HepG2 (cell line): ENCODE results near the gene UBL7. TPM values are rescaled to one million over a fixed set of nuclear protein-coding genes. Genes with fewer than 3 reads are reported as not detected.

Experiments used
- ARID4A ChIP-seq: sonication (generic); formaldehyde crosslinking; IDR thresholded peaks from 2 replicates; pipeline ENCODE4 v1.5.0; 2020; ENCODE audit warnings: mild to moderate bottlenecking, missing genetic modification reagents, borderline replicate concordance
- EED ChIP-seq: sonication (generic); formaldehyde crosslinking; IDR thresholded peaks from 2 replicates; pipeline ENCODE4 v1.5.0; 2020; ENCODE audit warnings: mild to moderate bottlenecking, missing genetic modification reagents
- GTF3A ChIP-seq: sonication (generic); formaldehyde crosslinking; conservative IDR thresholded peaks from 2 replicates; pipeline ENCODE4 v1.4.0; 2020; ENCODE audit warnings: mild to moderate bottlenecking, missing genetic modification reagents
- HNF4G ChIP-seq, 2 experiments: sonication (generic) in 1 of 2; formaldehyde crosslinking in 1 of 2; IDR thresholded peaks; 2 replicates each; pipeline versions ENCODE4 v1.4.0 to v1.6.1; 2011 to 2020; ENCODE audit warnings: borderline replicate concordance in 2 of 2, low read depth in 2 of 2, mild to moderate bottlenecking in 2 of 2, low read length in 1 of 2, missing genetic modification reagents in 1 of 2, moderate library complexity in 1 of 2
- HOXA7 ChIP-seq: sonication (generic); formaldehyde crosslinking; IDR thresholded peaks from 2 replicates; pipeline ENCODE4 v1.8.1; 2022; ENCODE audit warnings: mild to moderate bottlenecking, missing genetic modification reagents, moderate library complexity
- MAF1 ChIP-seq: sonication (generic); formaldehyde crosslinking; IDR thresholded peaks from 2 replicates; pipeline ENCODE4 v1.5.0; 2020; ENCODE audit warnings: missing genetic modification reagents, borderline replicate concordance
- MAZ ChIP-seq, 2 experiments: sonication (generic) in 1 of 2; formaldehyde crosslinking in 1 of 2; IDR thresholded peaks; 2 replicates each; pipeline versions ENCODE4 v1.5.0 to v1.6.1; 2012 to 2020; ENCODE audit warnings: low read depth in 2 of 2, mild to moderate bottlenecking in 2 of 2, borderline replicate concordance in 1 of 2, improper control_type of control experiment in 1 of 2, low read length in 1 of 2, missing genetic modification reagents in 1 of 2, moderate library complexity in 1 of 2
- MXI1 ChIP-seq: IDR thresholded peaks from 3 replicates; pipeline ENCODE4 v1.6.1; 2012; ENCODE audit warnings: low read depth, low read length, inconsistent platforms, borderline replicate concordance
- NFE2 ChIP-seq: sonication (generic); formaldehyde crosslinking; IDR thresholded peaks from 2 replicates; pipeline ENCODE4 v1.4.0; 2020; ENCODE audit warnings: missing genetic modification reagents
- NR1H2 ChIP-seq: sonication (generic); formaldehyde crosslinking; IDR thresholded peaks from 2 replicates; pipeline ENCODE4 v1.8.1; 2022; ENCODE audit warnings: low read depth, missing genetic modification reagents, borderline replicate concordance
- POLR2AphosphoS5 ChIP-seq: IDR thresholded peaks from 2 replicates; pipeline ENCODE4 v1.6.1; 2012; ENCODE audit warnings: low read depth, low read length
- RCOR2 ChIP-seq: IDR thresholded peaks from 2 replicates; pipeline ENCODE4 v1.6.1; 2016; ENCODE audit warnings: missing biosample characterization, missing genetic modification reagents
- THAP11 ChIP-seq: IDR thresholded peaks from 2 replicates; pipeline ENCODE4 v1.6.1; 2016; ENCODE audit warnings: missing biosample characterization, missing genetic modification reagents
- ZBTB1 ChIP-seq: sonication (generic); formaldehyde crosslinking; IDR thresholded peaks from 2 replicates; pipeline ENCODE4 v1.4.0; 2020; ENCODE audit warnings: missing genetic modification reagents, borderline replicate concordance
- ZNF543 ChIP-seq: sonication (generic); formaldehyde crosslinking; IDR thresholded peaks from 2 replicates; pipeline ENCODE4 v1.4.0; 2020; ENCODE audit warnings: mild to moderate bottlenecking, missing genetic modification reagents
- ZNF564 ChIP-seq: sonication (generic); formaldehyde crosslinking; IDR thresholded peaks from 2 replicates; pipeline ENCODE4 v1.8.1; 2023; ENCODE audit warnings: mild to moderate bottlenecking, missing genetic modification reagents
- ZNF589 ChIP-seq: sonication (generic); formaldehyde crosslinking; conservative IDR thresholded peaks from 2 replicates; pipeline ENCODE4 v1.8.0; 2022; ENCODE audit warnings: mild to moderate bottlenecking, moderate library complexity, missing genetic modification reagents
- ZNF724P ChIP-seq: sonication (generic); formaldehyde crosslinking; IDR thresholded peaks from 2 replicates; pipeline ENCODE4 v1.8.0; 2022; ENCODE audit warnings: missing genetic modification reagents, borderline replicate concordance
- ZSCAN21 ChIP-seq: sonication (generic); formaldehyde crosslinking; IDR thresholded peaks from 2 replicates; pipeline ENCODE4 v1.8.0; 2022; ENCODE audit warnings: mild to moderate bottlenecking, missing genetic modification reagents, moderate library complexity, borderline replicate concordance
- polyA plus RNA-seq, 8 experiments: library from polyadenylated mRNA; depleted of rRNA in 3 of 8; stranded (reverse) in 7 of 8; unstranded in 1 of 8; fragments of >200 nt; fragmentation: Illumina TruSeq in 4 of 8; extraction: Trizol in 4 of 8; gene quantifications; 2 replicates each; pipeline versions ENCODE4 v1.2.1 to v1.2.3, GENCODE V29; 2011 to 2016; ENCODE audit warnings: low read depth in 4 of 8, missing spikeins in 1 of 8, mixed read lengths in 1 of 8; ENCODE audit not compliant: insufficient read depth in 1 of 8
- total RNA-seq, 5 experiments: library from RNA; depleted of rRNA; stranded (reverse); fragments of >200 nt; fragmentation: Illumina TruSeq; extraction: Trizol; gene quantifications; 2 replicates each; pipeline ENCODE4 v1.2.3, GENCODE V29; 2016; ENCODE audit warnings: low read depth in 1 of 5
- TF ChIP-seq, protein P1 (sequence below), 2 experiments: sonication (generic) in 1 of 2; formaldehyde crosslinking in 1 of 2; IDR thresholded peaks; 2 replicates each; pipeline versions ENCODE4 v1.4.0 to v1.6.1; 2018 to 2020; ENCODE audit warnings: missing genetic modification reagents in 2 of 2, borderline replicate concordance in 1 of 2, low read depth in 1 of 2, mild to moderate bottlenecking in 1 of 2, missing biosample characterization in 1 of 2
- TF ChIP-seq, protein P2 (sequence below): sonication (generic); formaldehyde crosslinking; IDR thresholded peaks from 2 replicates; pipeline ENCODE4 v1.5.0; 2020; ENCODE audit warnings: missing genetic modification reagents

Gene UBL7
- total and polyA plus RNA-seq, 2 of the 13 experiments (the other 11 are each of a cell fraction or from before 2014, with no cell fraction given): 55.0 to 63.5 TPM

DNA sequence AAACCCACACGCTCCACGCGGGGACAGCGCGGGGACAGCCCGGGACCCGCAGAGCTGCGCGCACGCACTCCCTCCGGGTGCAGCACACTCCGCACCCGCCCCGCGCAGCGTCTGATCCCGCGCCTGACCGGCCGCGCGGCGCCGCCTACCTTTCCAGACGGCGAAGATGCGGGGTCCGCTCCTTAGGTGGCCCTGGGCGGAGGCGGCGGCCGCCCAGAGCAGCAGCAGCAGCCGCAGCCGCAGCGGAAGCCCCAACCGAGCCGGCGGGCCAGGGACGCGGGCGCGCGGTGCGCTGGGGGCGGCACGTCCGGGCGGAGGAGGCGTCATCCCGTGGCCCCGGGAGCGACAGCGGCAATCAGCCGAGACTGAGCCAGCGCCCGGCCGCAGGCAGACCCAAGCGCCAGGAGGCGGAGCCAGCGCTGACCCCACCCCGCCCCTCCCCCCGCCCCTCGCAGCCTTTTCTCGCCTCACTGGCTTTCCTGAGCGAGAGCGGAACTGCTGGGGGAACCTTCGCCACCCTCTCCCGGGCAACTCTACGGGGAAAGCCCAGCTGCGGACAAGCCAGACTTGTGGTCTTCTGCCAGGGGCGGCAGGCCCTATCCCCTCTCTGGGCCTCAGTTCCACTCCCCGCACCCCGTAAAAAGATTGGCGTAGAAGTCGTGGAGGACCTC is 27.2 kb downstream of the UBL7 start, which contains the start of gene SEMA7A (continued):
- TF ChIP-seq THAP11 (CRISPR knock-in tag): peak; percentile 36; the same call in 1 of the 2 replicates
- peak; percentile 48; the same call in 1 of the 2 replicates for TF ChIP-seq ZSCAN21 (CRISPR knock-in tag)
- TF ChIP-seq ZBTB1 (CRISPR knock-in tag): 0 out of 2 replicates have a peak, but pooled peaks have one; percentile 42
- TF ChIP-seq HNF4G (IDR thresholded peaks at IDR 0.05; ENCODE audit: borderline replicate concordance, low read depth, low read length): no peak
- peak; percentile 22; the same call in 1 of the 2 replicates for TF ChIP-seq HNF4G (CRISPR knock-in tag; IDR thresholded peaks at IDR 0.05; ENCODE audit: borderline replicate concordance, low read depth)
- 0 out of 2 replicates have a peak, but pooled peaks have one; percentile 28 for TF ChIP-seq ZNF543 (CRISPR knock-in tag)
- TF ChIP-seq MXI1: peak; percentile 46; the same call in 1 of the 3 replicates
- TF ChIP-seq, protein P1, sequence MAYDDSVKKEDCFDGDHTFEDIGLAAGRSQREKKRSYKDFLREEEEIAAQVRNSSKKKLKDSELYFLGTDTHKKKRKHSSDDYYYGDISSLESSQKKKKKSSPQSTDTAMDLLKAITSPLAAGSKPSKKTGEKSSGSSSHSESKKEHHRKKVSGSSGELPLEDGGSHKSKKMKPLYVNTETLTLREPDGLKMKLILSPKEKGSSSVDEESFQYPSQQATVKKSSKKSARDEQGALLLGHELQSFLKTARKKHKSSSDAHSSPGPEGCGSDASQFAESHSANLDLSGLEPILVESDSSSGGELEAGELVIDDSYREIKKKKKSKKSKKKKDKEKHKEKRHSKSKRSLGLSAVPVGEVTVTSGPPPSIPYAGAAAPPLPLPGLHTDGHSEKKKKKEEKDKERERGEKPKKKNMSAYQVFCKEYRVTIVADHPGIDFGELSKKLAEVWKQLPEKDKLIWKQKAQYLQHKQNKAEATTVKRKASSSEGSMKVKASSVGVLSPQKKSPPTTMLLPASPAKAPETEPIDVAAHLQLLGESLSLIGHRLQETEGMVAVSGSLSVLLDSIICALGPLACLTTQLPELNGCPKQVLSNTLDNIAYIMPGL (CRISPR knock-in tag; IDR thresholded peaks at IDR 0.05; ENCODE audit: borderline replicate concordance in 1 of 2, low read depth in 1 of 2): peak in 1 of 2 experiments; percentile 34; a peak in 1 of 4 replicates
- TF ChIP-seq, protein P2, sequence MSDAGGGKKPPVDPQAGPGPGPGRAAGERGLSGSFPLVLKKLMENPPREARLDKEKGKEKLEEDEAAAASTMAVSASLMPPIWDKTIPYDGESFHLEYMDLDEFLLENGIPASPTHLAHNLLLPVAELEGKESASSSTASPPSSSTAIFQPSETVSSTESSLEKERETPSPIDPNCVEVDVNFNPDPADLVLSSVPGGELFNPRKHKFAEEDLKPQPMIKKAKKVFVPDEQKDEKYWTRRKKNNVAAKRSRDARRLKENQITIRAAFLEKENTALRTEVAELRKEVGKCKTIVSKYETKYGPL (CRISPR knock-in tag): no peak
- no peak for TF ChIP-seq NFE2 (CRISPR knock-in tag)
- TF ChIP-seq ZNF564 (CRISPR knock-in tag): peak; percentile 76; the same call in 1 of the 2 replicates
- TF ChIP-seq GTF3A (CRISPR knock-in tag): peak; percentile 79; the same call in 1 of the 2 replicates
- peak; percentile 22; the same call in 1 of the 2 replicates for TF ChIP-seq ZNF724P
- no peak for TF ChIP-seq MAF1 (CRISPR knock-in tag)
- TF ChIP-seq ARID4A (CRISPR knock-in tag): peak; percentile 63; the same call in 1 of the 2 replicates
- TF ChIP-seq NR1H2 (CRISPR knock-in tag): no peak
- TF ChIP-seq HOXA7 (CRISPR knock-in tag): no peak
- peak; percentile 79; the same call in 1 of the 2 replicates for TF ChIP-seq EED (CRISPR knock-in tag)
- TF ChIP-seq ZNF589 (CRISPR knock-in tag): no peak
- peak; percentile 75; the same call in 1 of the 2 replicates for TF ChIP-seq POLR2AphosphoS5
- no peak for TF ChIP-seq RCOR2 (CRISPR knock-in tag)
- no peak; the same call in 1 of the 2 replicates for TF ChIP-seq MAZ (IDR thresholded peaks at IDR 0.05; ENCODE audit: borderline replicate concordance, low read depth, low read length)
- peak; percentile 91 for TF ChIP-seq MAZ (CRISPR knock-in tag; IDR thresholded peaks at IDR 0.05; ENCODE audit: low read depth)
